ENCODE results near the gene MICAL2. TPM values are rescaled to one million over a fixed set of nuclear protein-coding genes. Genes with fewer than 3 reads are reported as not detected.

MICAL2 gene
- polyA plus RNA-seq, 4 donors, result 6.9 to 37.1 (median 8.3) TPM

- DNase-seq (ENCODE audit: low read depth in 4 of 4, low spot score in 3 of 4), result no peak
Measured at GRCh38 chr11:12149672-12150225, 39.4 kb downstream of the MICAL2 start.

GRCh38 chr11:12150831-12151382 is 40.5 kb downstream of the MICAL2 start:
- no peak for DNase-seq (ENCODE audit: low read depth in 4 of 4, low spot score in 3 of 4)

- no peak for DNase-seq (ENCODE audit: low read depth in 4 of 4, low spot score in 3 of 4)
Measured at GRCh38 chr11:12152321-12152720, 41.9 kb downstream of the MICAL2 start.

- DNase-seq (ENCODE audit: low read depth in 4 of 4, low spot score in 3 of 4), result no peak
Measured at GRCh38 chr11:12154871-12155668, 44.7 kb downstream of the MICAL2 start.

GRCh38 chr11:12155696-12156095 is 45.3 kb downstream of the MICAL2 start:
- no peak for DNase-seq (ENCODE audit: low read depth in 4 of 4, low spot score in 3 of 4)

- no peak for DNase-seq (ENCODE audit: low read depth in 4 of 4, low spot score in 3 of 4)
Measured at GRCh38 chr11:12156301-12157140, 46.1 kb downstream of the MICAL2 start.

GRCh38 chr11:12157241-12157661 is 46.9 kb downstream of the MICAL2 start:
- no peak for DNase-seq (ENCODE audit: low read depth in 4 of 4, low spot score in 3 of 4)

- DNase-seq (ENCODE audit: low read depth in 4 of 4, low spot score in 3 of 4), result no peak
Measured at GRCh38 chr11:12158909-12159308, 48.5 kb downstream of the MICAL2 start.

- DNase-seq (ENCODE audit: low read depth in 4 of 4, low spot score in 3 of 4), result no peak
Measured at GRCh38 chr11:12159351-12160099, 49.1 kb downstream of the MICAL2 start.

GRCh38 chr11:12160231-12160630 is 49.8 kb downstream of the MICAL2 start:
- no peak for DNase-seq (ENCODE audit: low read depth in 4 of 4, low spot score in 3 of 4)

- no peak for DNase-seq (ENCODE audit: low read depth in 4 of 4, low spot score in 3 of 4)
Measured at GRCh38 chr11:12160680-12161079, 50.3 kb downstream of the MICAL2 start.

GRCh38 chr11:12161137-12161536 is 50.7 kb downstream of the MICAL2 start:
- DNase-seq (ENCODE audit: low read depth in 4 of 4, low spot score in 3 of 4), result no peak

GRCh38 chr11:12161603-12162350 is 51.4 kb downstream of the MICAL2 start:
- DNase-seq (ENCODE audit: low read depth in 4 of 4, low spot score in 3 of 4), result no peak

GRCh38 chr11:12162652-12163051 is 52.3 kb downstream of the MICAL2 start:
- DNase-seq (ENCODE audit: low read depth in 4 of 4, low spot score in 3 of 4), result no peak

- DNase-seq (ENCODE audit: low read depth in 4 of 4, low spot score in 3 of 4), result no peak
Measured at GRCh38 chr11:12163181-12163941, 53.0 kb downstream of the MICAL2 start.

GRCh38 chr11:12164061-12165014 is 53.9 kb downstream of the MICAL2 start:
- DNase-seq (ENCODE audit: low read depth in 4 of 4, low spot score in 3 of 4), result no peak

- no peak for DNase-seq (ENCODE audit: low read depth in 4 of 4, low spot score in 3 of 4)
Measured at GRCh38 chr11:12165237-12165875, 55.0 kb downstream of the MICAL2 start.

All from left renal pelvis (tissue), 4 donors.